ENCODE measurements around the gene TUBGCP2. TPM values are rescaled to one million over a fixed set of nuclear protein-coding genes. Genes with fewer than 3 reads are reported as not detected.

The TUBGCP2 gene
- total RNA-seq, 1 experiment from 2014 or later, result 35.4 TPM

- Histone ChIP-seq H3K9ac (ENCODE audit: low read length) (no peak overlapping the region), H3K4me3 (replicated peaks in 1 of 2; ENCODE audit: low read depth in 1 of 2, low read length in 2 of 2) (no peak overlapping the region), H4K20me1 (ENCODE audit: insufficient read depth) (no peaks in the 10 kb centered on the region), H3K36me3 (ENCODE audit: control insufficient read depth in 1 of 2, insufficient read depth in 2 of 2, low read length in 2 of 2) (no peaks in the 10 kb centered on the region), H3K9me3 (ENCODE audit: control insufficient read depth in 1 of 2, insufficient read depth in 1 of 2, low read depth in 1 of 2, low read length in 2 of 2) (no peaks in the 10 kb centered on the region), H3K9me2 (ENCODE audit: insufficient read depth) (no peaks in the 10 kb centered on the region), H3K4me2 (ENCODE audit: low read length) (no peak overlapping the region), H2AFZ (ENCODE audit: low read depth, low read length, poor library complexity, severe bottlenecking) (no peak overlapping the region), H3K27me3 (ENCODE audit: insufficient read depth, low read length) (no peaks in the 10 kb centered on the region), H3K27ac (ENCODE audit: low read depth, low read length) (no peak overlapping the region), H3K79me2 (ENCODE audit: insufficient read depth, low read length) (no peaks in the 10 kb centered on the region), H3K4me1 (ENCODE audit: control insufficient read depth in 1 of 2, insufficient read depth in 2 of 2, low read length in 2 of 2) (peaks cover 3 to 7% of the 10 kb centered on the region in 2 experiments)
- ChIA-PET RAD21 (ENCODE audit: low non-redundant PET in 1 of 2, low total read pairs in 2 of 2, uncharacterized antibody in 2 of 2, unreplicated experiment in 2 of 2) (no interaction called here), CTCF (no interaction called here), POLR2A (no interaction called here)
- intact Hi-C loops (cut with micrococcal nuclease), result no loop called here
- TF ChIP-seq EZH2 (IDR thresholded peaks at IDR 0.05) (no peak), ATF3 (IDR thresholded peaks at IDR 0.05) (no peak), POLR2AphosphoS5 (IDR thresholded peaks at IDR 0.05; ENCODE audit: low read depth, low read length) (no peak), YY1 (IDR thresholded peaks at IDR 0.05; ENCODE audit: extremely low read depth, insufficient replicate concordance, low read depth, low read length) (no peak)
- ATAC-seq (no peak), DNase-seq (ENCODE audit: low read depth, low spot score) (no peak)
- BruUV-seq (replicated peaks), result no TSS peak
These were observed 24.4 kb upstream of the TUBGCP2 start for GRCh38 chr10:133332936-133333699.

GRCh38 chr10:133329491-133330202, 21.0 kb upstream of the TUBGCP2 start:
- DNase-seq (ENCODE audit: low read depth, low spot score) (no peak), ATAC-seq (peak; percentile 91)
- no peak overlapping the region for H2AFZ ChIP-seq (ENCODE audit: low read depth, low read length, poor library complexity, severe bottlenecking)
- no peaks in the 10 kb centered on the region for H3K27me3 ChIP-seq (ENCODE audit: insufficient read depth, low read length)
- TF ChIP-seq RAD21 (IDR thresholded peaks at IDR 0.05; ENCODE audit: low read depth) (peak; percentile 72), CTCF (IDR thresholded peaks at IDR 0.05 in 2 of 3, conservative IDR thresholded peaks at IDR 0.05 in 1 of 3; ENCODE audit: borderline replicate concordance in 1 of 3, insufficient read depth in 1 of 3, low read depth in 2 of 3, low read length in 2 of 3) (peak; percentile 66 to 73 (median 70)), FOSL1 (IDR thresholded peaks at IDR 0.05; ENCODE audit: low read depth) (no peak)
- H3K79me2 ChIP-seq (ENCODE audit: insufficient read depth, low read length), result no peaks in the 10 kb centered on the region
- H3K9me2 ChIP-seq (ENCODE audit: insufficient read depth), result no peaks in the 10 kb centered on the region
- ChIA-PET POLR2A (interaction anchor here (0.7 kb wide), 1 partner anchor 21 kb away, joined by 3 read pairs; no protein-coding TSS in a partner anchor), RAD21 (ENCODE audit: low non-redundant PET in 1 of 2, low total read pairs in 2 of 2, uncharacterized antibody in 2 of 2, unreplicated experiment in 2 of 2) (interaction anchor here in 1 of 2 experiments (0.6 kb wide), 1 partner anchor 109 kb away, joined by 3 read pairs; no protein-coding TSS in a partner anchor), CTCF (interaction anchor here (1.0 to 2.3 kb wide), 7 partner anchors 11 to 191 kb away, joined by 3 to 6 read pairs (median 5); partner anchors contain the start of genes FUOM and PRAP1)
- no peaks in the 10 kb centered on the region for H3K9me3 ChIP-seq (ENCODE audit: control insufficient read depth in 1 of 2, insufficient read depth in 1 of 2, low read depth in 1 of 2, low read length in 2 of 2)
- no peaks in the 10 kb centered on the region for H4K20me1 ChIP-seq (ENCODE audit: insufficient read depth)
- intact Hi-C loops (cut with micrococcal nuclease), result no loop called here
- BruUV-seq (replicated peaks), result no TSS peak
- H3K4me2 ChIP-seq (ENCODE audit: low read length), result peak overlapping the region; percentile 61
- H3K9ac ChIP-seq (ENCODE audit: low read length), result no peak overlapping the region
- H3K36me3 ChIP-seq (ENCODE audit: control insufficient read depth in 1 of 2, insufficient read depth in 2 of 2, low read length in 2 of 2), result no peaks in the 10 kb centered on the region
- peak overlapping the region in 1 of 2 experiments; percentile 26; a peak in 2 of 4 replicates for H3K4me3 ChIP-seq (replicated peaks in 1 of 2; ENCODE audit: low read depth in 1 of 2, low read length in 2 of 2)
- H3K4me1 ChIP-seq (ENCODE audit: control insufficient read depth in 1 of 2, insufficient read depth in 2 of 2, low read length in 2 of 2), result peaks cover 3 to 16% of the 10 kb centered on the region in 2 experiments
- no peak overlapping the region for H3K27ac ChIP-seq (ENCODE audit: low read depth, low read length)
